PC-3 (cell line): Measurements from ENCODE around the gene TUBGCP2. TPM values are rescaled to one million over a fixed set of nuclear protein-coding genes. Genes with fewer than 3 reads are reported as not detected.

Experiments used
- ATAC-seq: fragments of 200-7000 bp; cut with Tn5 transposase; 2 replicates; pipeline ENCODE4 v1.9.1; 2020; ENCODE audit warnings: mild to moderate bottlenecking, moderate library complexity
- BruUV-seq: library from RNA; stranded (reverse); fragments of 400-500 nt; replicated peaks from 2 replicates; lab custom pipeline; 2021; lab: Mats Ljungman, UMichigan
- CTCF ChIA-PET: fragments of 300-600 bp; sonication (Branson Sonifier 250); formaldehyde crosslinking; loops from one replicate; lab custom pipeline; 2022; ENCODE audit warnings: antibody characterized with exemption; lab: Charles Lee
- POLR2A ChIA-PET: fragments of 300-600 bp; sonication (Branson Sonifier 250); formaldehyde crosslinking; loops from one replicate; lab custom pipeline; 2022; ENCODE audit warnings: antibody characterized with exemption; ENCODE audit not compliant: unreplicated experiment; lab: Charles Lee
- DNase-seq: peaks from one replicate; pipeline ENCODE4 v3.0.0-alpha.2; 2015
- H2AFZ ChIP-seq: fragments of 300-600 bp; sonication (generic); 2 replicates; pipeline ENCODE4 v1.6.0; 2016; ENCODE audit warnings: antibody characterized with exemption, low read length
- H3F3A ChIP-seq: fragments of 300-600 bp; sonication (generic); one replicate; pipeline ENCODE4 v1.6.0; 2017; ENCODE audit warnings: antibody characterized with exemption, low read length, control low read depth, mild to moderate bottlenecking; ENCODE audit not compliant: unreplicated experiment
- H3K27ac ChIP-seq: fragments of 300-600 bp; sonication (generic); 2 replicates; pipeline ENCODE4 v1.5.1; 2016; ENCODE audit warnings: mild to moderate bottlenecking, low read length
- H3K27me3 ChIP-seq: fragments of 300-600 bp; sonication (generic); 2 replicates; pipeline ENCODE4 v1.6.1; 2016; ENCODE audit warnings: low read length, mixed read lengths
- H3K36me3 ChIP-seq: fragments of 300-600 bp; sonication (generic); 2 replicates; pipeline ENCODE4 v1.6.1; 2016; ENCODE audit warnings: low read depth, mixed run types, low read length, mixed read lengths
- H3K4me1 ChIP-seq: fragments of 300-600 bp; sonication (generic); 2 replicates; pipeline ENCODE4 v1.5.1; 2016; ENCODE audit warnings: low read length; ENCODE audit not compliant: insufficient read depth
- H3K4me2 ChIP-seq: fragments of 300-600 bp; sonication (generic); 2 replicates; pipeline ENCODE4 v1.6.0; 2016; ENCODE audit warnings: low read length
- H3K4me3 ChIP-seq: fragments of 300-600 bp; sonication (generic); 2 replicates; pipeline ENCODE4 v1.5.1; 2016; ENCODE audit warnings: mild to moderate bottlenecking, low read length, mixed read lengths
- H3K79me2 ChIP-seq: fragments of 300-600 bp; sonication (generic); 2 replicates; pipeline ENCODE4 v1.6.1; 2017; ENCODE audit warnings: low read length, mixed read lengths
- H3K9ac ChIP-seq: fragments of 300-600 bp; sonication (generic); 2 replicates; pipeline ENCODE4 v1.6.0; 2016; ENCODE audit warnings: mild to moderate bottlenecking, low read length
- H3K9me2 ChIP-seq: fragments of 300-600 bp; sonication (generic); replicated peaks from 2 replicates; pipeline ENCODE4 v1.6.1; 2016; ENCODE audit warnings: mixed run types, low read length, mixed read lengths
- H3K9me3 ChIP-seq: fragments of 300-600 bp; sonication (generic); 2 replicates; pipeline ENCODE4 v1.6.1; 2016; ENCODE audit warnings: low read length, mixed read lengths
- H4K20me1 ChIP-seq: fragments of 300-600 bp; sonication (generic); 2 replicates; pipeline ENCODE4 v1.6.1; 2016; ENCODE audit warnings: low read length, mixed read lengths
- CTCF ChIP-seq: fragments of 300-600 bp; sonication (generic); conservative IDR thresholded peaks from 2 replicates; pipeline ENCODE4 v1.5.1; 2017; ENCODE audit warnings: antibody characterized with exemption, low read depth, mild to moderate bottlenecking, low read length
- EZH2 ChIP-seq: fragments of 300-600 bp; sonication (generic); IDR thresholded peaks from one replicate; pipeline ENCODE4 v1.6.1; 2017; ENCODE audit warnings: antibody characterized with exemption, mild to moderate bottlenecking, low read length; ENCODE audit not compliant: unreplicated experiment
- EZH2phosphoT487 ChIP-seq: fragments of 300-600 bp; sonication (generic); IDR thresholded peaks from 2 replicates; pipeline ENCODE4 v1.6.1; 2018; ENCODE audit warnings: mild to moderate bottlenecking, antibody characterized with exemption, low read length, borderline replicate concordance
- intact Hi-C: fragments of 100-400 bp; cut with micrococcal nuclease; formaldehyde crosslinking; loops from 2 replicates; pipeline ENCODE4 v1.9.0; 2023
- total RNA-seq: library from RNA; depleted of rRNA; stranded (reverse); fragments of >200 nt; gene quantifications from 2 replicates; pipeline ENCODE4 v1.2.3, GENCODE V29; 2014

The TUBGCP2 gene
- total RNA-seq, 1 experiment from 2014 or later = 72.9 TPM

GRCh38 chr10:133356549-133357284, 48.0 kb upstream of the TUBGCP2 start:
- Histone ChIP-seq H3K9me3 (no peaks in the 10 kb centered on the region), H2AFZ (peak overlapping the region; percentile 78), H3K4me3 (peak overlapping the region; percentile 65), H3K27ac (no peak overlapping the region), H3F3A (no peaks in the 10 kb centered on the region), H3K36me3 (no peaks in the 10 kb centered on the region), H3K4me2 (peak overlapping the region; percentile 93), H3K9ac (peak overlapping the region; percentile 69), H3K27me3 (no peaks in the 10 kb centered on the region), H4K20me1 (no peaks in the 10 kb centered on the region), H3K9me2 (no peaks in the 10 kb centered on the region), H3K4me1 (0 out of 2 replicates have a peak, but pooled peaks cover 4% of the 10 kb centered on the region), H3K79me2 (no peaks in the 10 kb centered on the region)
- POLR2A ChIA-PET = no interaction called here
- CTCF ChIA-PET = no interaction called here
- TF ChIP-seq EZH2phosphoT487 (no peak), CTCF (no peak), EZH2 (no peak)
- BruUV-seq = TSS peak; percentile 23
- no peak for DNase-seq
- ATAC-seq = peak; percentile 41
- intact Hi-C loops = no loop called here

- no peak overlapping the region for H3K9ac ChIP-seq
- H3K27me3 ChIP-seq = no peaks in the 10 kb centered on the region
- no peak overlapping the region for H3K27ac ChIP-seq
- no peaks in the 10 kb centered on the region for H3K79me2 ChIP-seq
- intact Hi-C loops = no loop called here
- POLR2A ChIA-PET = no interaction called here
- CTCF ChIA-PET = no interaction called here
- ATAC-seq (no peak), DNase-seq (no peak)
- H3K4me1 ChIP-seq = 0 out of 2 replicates have a peak, but pooled peaks cover 4% of the 10 kb centered on the region
- H3K9me3 ChIP-seq = no peaks in the 10 kb centered on the region
- H3F3A ChIP-seq = no peaks in the 10 kb centered on the region
- TF ChIP-seq EZH2 (no peak), EZH2phosphoT487 (no peak), CTCF (no peak)
- BruUV-seq = no TSS peak
- no peak overlapping the region for H2AFZ ChIP-seq
- no peak overlapping the region for H3K4me2 ChIP-seq
- H4K20me1 ChIP-seq = no peaks in the 10 kb centered on the region
- H3K4me3 ChIP-seq = no peak overlapping the region
- no peaks in the 10 kb centered on the region for H3K9me2 ChIP-seq
- H3K36me3 ChIP-seq = no peaks in the 10 kb centered on the region
Observed at GRCh38 chr10:133355991-133356390, 47.3 kb upstream of the TUBGCP2 start.

- H3K27ac ChIP-seq = no peak overlapping the region
- no peak overlapping the region for H3K4me3 ChIP-seq
- H3K9ac ChIP-seq = no peak overlapping the region
- H3K27me3 ChIP-seq = no peaks in the 10 kb centered on the region
- no TSS peak for BruUV-seq
- H4K20me1 ChIP-seq = no peaks in the 10 kb centered on the region
- 0 out of 2 replicates have a peak, but pooled peaks cover 4% of the 10 kb centered on the region for H3K4me1 ChIP-seq
- CTCF ChIA-PET = no interaction called here
- ATAC-seq (no peak), DNase-seq (no peak)
- no peaks in the 10 kb centered on the region for H3K36me3 ChIP-seq
- H2AFZ ChIP-seq = no peak overlapping the region
- TF ChIP-seq EZH2phosphoT487 (no peak), CTCF (no peak), EZH2 (no peak)
- H3F3A ChIP-seq = no peaks in the 10 kb centered on the region
- no peak overlapping the region for H3K4me2 ChIP-seq
- H3K9me3 ChIP-seq = no peaks in the 10 kb centered on the region
- intact Hi-C loops = no loop called here
- H3K79me2 ChIP-seq = no peaks in the 10 kb centered on the region
- POLR2A ChIA-PET = no interaction called here
- H3K9me2 ChIP-seq = no peaks in the 10 kb centered on the region
Observed at GRCh38 chr10:133355266-133355665, 46.6 kb upstream of the TUBGCP2 start.
